H9 (cell line): ENCODE data around the gene ZBBX. TPM values are rescaled to one million over a fixed set of nuclear protein-coding genes. Genes with fewer than 3 reads are reported as not detected.

ENCODE experiments used
- DNase-seq: peaks from one replicate; pipeline ENCODE4 v3.0.0-alpha.2; 2017
- H2AFZ ChIP-seq: one replicate; pipeline ENCODE4 v1.6.1; 2013; ENCODE audit warnings: mild to moderate bottlenecking, low read length, control low read depth, moderate library complexity
- H2AK5ac ChIP-seq: 2 replicates; pipeline ENCODE4 v1.6.1; 2013; ENCODE audit warnings: low read length, control low read depth, mixed read lengths; ENCODE audit not compliant: insufficient read length
- H2BK120ac ChIP-seq: one replicate; pipeline ENCODE4 v1.6.1; 2013; ENCODE audit warnings: low read depth, mild to moderate bottlenecking, low read length, control low read depth, inconsistent platforms; ENCODE audit not compliant: poor library complexity, severe bottlenecking
- H2BK12ac ChIP-seq: 2 replicates; pipeline ENCODE4 v1.6.1; 2013; ENCODE audit warnings: low read length, control low read depth, mixed read lengths, low read depth; ENCODE audit not compliant: insufficient read length
- H2BK15ac ChIP-seq: 2 replicates; pipeline ENCODE4 v1.6.1; 2013; ENCODE audit warnings: low read depth, low read length, control low read depth
- H2BK20ac ChIP-seq: one replicate; pipeline ENCODE4 v1.6.1; 2013; ENCODE audit warnings: low read depth, mild to moderate bottlenecking, low read length, control low read depth, inconsistent platforms; ENCODE audit not compliant: poor library complexity, severe bottlenecking
- H2BK5ac ChIP-seq: 2 replicates; pipeline ENCODE4 v1.6.1; 2013; ENCODE audit warnings: low read length, control low read depth, mixed read lengths; ENCODE audit not compliant: insufficient read length
- H3K14ac ChIP-seq: 2 replicates; pipeline ENCODE4 v1.6.1; 2013; ENCODE audit warnings: low read length, control low read depth; ENCODE audit not compliant: insufficient read depth
- H3K18ac ChIP-seq: 2 replicates; pipeline ENCODE4 v1.6.1; 2013; ENCODE audit warnings: low read depth, mild to moderate bottlenecking, mixed read lengths, low read length, control low read depth; ENCODE audit not compliant: insufficient read length
- H3K23ac ChIP-seq: 2 replicates; pipeline ENCODE4 v1.6.1; 2013; ENCODE audit warnings: low read length, control low read depth, mixed read lengths, low read depth; ENCODE audit not compliant: insufficient read length
- H3K23me2 ChIP-seq: 2 replicates; pipeline ENCODE4 v1.6.1; 2013; ENCODE audit warnings: low read depth, mild to moderate bottlenecking, mixed read lengths, low read length, control low read depth; ENCODE audit not compliant: insufficient read length, poor library complexity, severe bottlenecking
- H3K27ac ChIP-seq: 2 replicates; pipeline ENCODE4 v1.5.1; 2013; ENCODE audit warnings: low read length, control low read depth, mixed read lengths, low read depth; ENCODE audit not compliant: insufficient read length
- H3K27me3 ChIP-seq: 2 replicates; pipeline ENCODE4 v1.6.1; 2013; ENCODE audit warnings: low read length, control low read depth, inconsistent platforms; ENCODE audit not compliant: insufficient read depth
- H3K4ac ChIP-seq: 2 replicates; pipeline ENCODE4 v1.6.1; 2013; ENCODE audit warnings: low read depth, mild to moderate bottlenecking, control low read depth, inconsistent platforms, low read length, moderate library complexity
- H3K4me1 ChIP-seq: 2 replicates; pipeline ENCODE4 v1.6.1; 2013; ENCODE audit warnings: low read length, control low read depth, inconsistent platforms; ENCODE audit not compliant: insufficient read depth
- H3K4me2 ChIP-seq: 2 replicates; pipeline ENCODE4 v1.6.1; 2013; ENCODE audit warnings: low read length, control low read depth, mixed read lengths; ENCODE audit not compliant: insufficient read length, insufficient read depth
- H3K56ac ChIP-seq: 2 replicates; pipeline ENCODE4 v1.6.1; 2013; ENCODE audit warnings: low read depth, mild to moderate bottlenecking, mixed read lengths, low read length, control low read depth; ENCODE audit not compliant: insufficient read length
- H3K79me1 ChIP-seq: 2 replicates; pipeline ENCODE4 v1.6.1; 2013; ENCODE audit warnings: low read depth, mild to moderate bottlenecking, moderate library complexity, low read length, control low read depth, inconsistent platforms; ENCODE audit not compliant: insufficient read depth, poor library complexity, severe bottlenecking
- H3K79me2 ChIP-seq: 2 replicates; pipeline ENCODE4 v1.6.1; 2013; ENCODE audit warnings: low read length, control low read depth, inconsistent platforms; ENCODE audit not compliant: insufficient read depth
- H3K9ac ChIP-seq: 2 replicates; pipeline ENCODE4 v1.6.1; 2013; ENCODE audit warnings: low read length, control low read depth, mixed read lengths; ENCODE audit not compliant: insufficient read length; ENCODE audit errors: extremely low read depth
- H3K9me3 ChIP-seq: one replicate; pipeline ENCODE4 v1.6.1; 2013; ENCODE audit warnings: low read depth, low read length, inconsistent platforms; ENCODE audit not compliant: control insufficient read depth
- H3T11ph ChIP-seq: one replicate; pipeline ENCODE4 v1.6.1; 2013; ENCODE audit warnings: mild to moderate bottlenecking, low read length, control low read depth, inconsistent platforms
- H4K20me1 ChIP-seq: one replicate; pipeline ENCODE4 v1.6.1; 2013; ENCODE audit not compliant: control insufficient read depth, insufficient read length, insufficient read depth
- H4K5ac ChIP-seq: 2 replicates; pipeline ENCODE4 v1.6.1; 2013; ENCODE audit warnings: low read depth, mild to moderate bottlenecking, mixed read lengths, low read length, control low read depth; ENCODE audit not compliant: insufficient read length
- H4K8ac ChIP-seq: replicated peaks from 2 replicates; pipeline ENCODE4 v1.6.1; 2013; ENCODE audit warnings: low read length, control low read depth, mixed read lengths, low read depth; ENCODE audit not compliant: insufficient read length
- H4K91ac ChIP-seq: 2 replicates; pipeline ENCODE4 v1.6.1; 2013; ENCODE audit warnings: low read depth, mild to moderate bottlenecking, moderate library complexity, mixed read lengths, low read length, control low read depth; ENCODE audit not compliant: insufficient read length
- H3K27ac Mint-ChIP-seq, 3 experiments: 2 replicates in 2 of 3; 3 replicates in 1 of 3; pipeline ENCODE4 v1.8.0; 2020 to 2021; ENCODE audit warnings: mixed read lengths in 3 of 3, mild to moderate bottlenecking in 1 of 3, moderate library complexity in 1 of 3
- H3K27me3 Mint-ChIP-seq: 2 replicates; pipeline ENCODE4 v1.8.0; 2021; ENCODE audit warnings: low read depth, mild to moderate bottlenecking, moderate library complexity, mixed read lengths
- H3K36me3 Mint-ChIP-seq, 3 experiments: 2 replicates in 2 of 3; 3 replicates in 1 of 3; pipeline ENCODE4 v1.8.0; 2020 to 2021; ENCODE audit warnings: low read depth in 3 of 3, mixed read lengths in 3 of 3; ENCODE audit not compliant: insufficient read depth in 1 of 3
- H3K4me1 Mint-ChIP-seq, 2 experiments: 2 replicates each; pipeline ENCODE4 v1.8.0; 2020; ENCODE audit warnings: mixed read lengths in 2 of 2
- H3K4me3 Mint-ChIP-seq, 2 experiments: 2 replicates in 1 of 2; 3 replicates in 1 of 2; pipeline ENCODE4 v1.8.0; 2020 to 2021; ENCODE audit warnings: mild to moderate bottlenecking in 2 of 2, mixed read lengths in 2 of 2, moderate library complexity in 1 of 2
- H3K9me3 Mint-ChIP-seq, 2 experiments: 2 replicates in 1 of 2; 3 replicates in 1 of 2; pipeline ENCODE4 v1.8.0; 2020; ENCODE audit warnings: mild to moderate bottlenecking in 2 of 2, mixed read lengths in 2 of 2, moderate library complexity in 1 of 2
- WGBS: extraction: QIAGEN DNeasy Blood & Tissue Kit; methylation state at CpG from one replicate; pipeline ENCODE4 v1.1.7; 2013; ENCODE audit warnings: missing lambda C conversion rate, low lambda C conversion rate, mixed read lengths; ENCODE audit not compliant: insufficient read length; ENCODE audit errors: extremely low coverage; 5-methylcytosine and 5-hydroxymethylcytosine counted together
- total RNA-seq: library from RNA; stranded (reverse); gene quantifications from 2 replicates; pipeline ENCODE4 v1.2.1, GENCODE V29; 2021
- TF ChIP-seq, protein P1 (sequence below): fragments of 200-600 bp; sonication (generic); conservative IDR thresholded peaks from 3 replicates; pipeline ENCODE4 v1.8.0; 2021; ENCODE audit warnings: antibody characterized with exemption, mild to moderate bottlenecking

The ZBBX gene
- total RNA-seq, 1 experiment from 2014 or later, result 2.4 TPM

- no peaks in the 10 kb centered on the region; the same call in 1 of the 2 replicates for H3K27me3 Mint-ChIP-seq
- no peaks in the 10 kb centered on the region for H3K79me1 ChIP-seq
- H2AK5ac ChIP-seq, result no peak overlapping the region
- TF ChIP-seq, protein P1, sequence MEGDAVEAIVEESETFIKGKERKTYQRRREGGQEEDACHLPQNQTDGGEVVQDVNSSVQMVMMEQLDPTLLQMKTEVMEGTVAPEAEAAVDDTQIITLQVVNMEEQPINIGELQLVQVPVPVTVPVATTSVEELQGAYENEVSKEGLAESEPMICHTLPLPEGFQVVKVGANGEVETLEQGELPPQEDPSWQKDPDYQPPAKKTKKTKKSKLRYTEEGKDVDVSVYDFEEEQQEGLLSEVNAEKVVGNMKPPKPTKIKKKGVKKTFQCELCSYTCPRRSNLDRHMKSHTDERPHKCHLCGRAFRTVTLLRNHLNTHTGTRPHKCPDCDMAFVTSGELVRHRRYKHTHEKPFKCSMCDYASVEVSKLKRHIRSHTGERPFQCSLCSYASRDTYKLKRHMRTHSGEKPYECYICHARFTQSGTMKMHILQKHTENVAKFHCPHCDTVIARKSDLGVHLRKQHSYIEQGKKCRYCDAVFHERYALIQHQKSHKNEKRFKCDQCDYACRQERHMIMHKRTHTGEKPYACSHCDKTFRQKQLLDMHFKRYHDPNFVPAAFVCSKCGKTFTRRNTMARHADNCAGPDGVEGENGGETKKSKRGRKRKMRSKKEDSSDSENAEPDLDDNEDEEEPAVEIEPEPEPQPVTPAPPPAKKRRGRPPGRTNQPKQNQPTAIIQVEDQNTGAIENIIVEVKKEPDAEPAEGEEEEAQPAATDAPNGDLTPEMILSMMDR, result peak; percentile 27; the same call in 2 of the 3 replicates
- H3K27ac Mint-ChIP-seq, result no peak overlapping the region
- H3K4ac ChIP-seq, result no peak overlapping the region
- H3K4me2 ChIP-seq, result no peak overlapping the region
- H2BK5ac ChIP-seq, result no peak overlapping the region
- H3K4me3 Mint-ChIP-seq, result no peak overlapping the region
- H2BK120ac ChIP-seq, result no peak overlapping the region
- no peak for DNase-seq
- H4K8ac ChIP-seq, result no peak overlapping the region
- H3K27me3 ChIP-seq, result no peaks in the 10 kb centered on the region
- H3K4me1 ChIP-seq, result peaks cover 5% of the 10 kb centered on the region; the same call in 1 of the 2 replicates
- H3K79me2 ChIP-seq, result no peaks in the 10 kb centered on the region
- no peaks in the 10 kb centered on the region for H3K23me2 ChIP-seq
- H4K20me1 ChIP-seq, result no peaks in the 10 kb centered on the region
- no peak overlapping the region for H3K56ac ChIP-seq
- no peak overlapping the region for H2AFZ ChIP-seq
- H3K9me3 Mint-ChIP-seq, result no peaks in the 10 kb centered on the region
- H3K9ac ChIP-seq, result no peak overlapping the region
- no CpG with 5 or more reads among the region's 2 CpGs for WGBS
- no peak overlapping the region for H4K91ac ChIP-seq
- H3K9me3 ChIP-seq, result no peaks in the 10 kb centered on the region
- no peak overlapping the region for H3K14ac ChIP-seq
- no peak overlapping the region for H3K23ac ChIP-seq
- no peak overlapping the region for H2BK15ac ChIP-seq
- H3T11ph ChIP-seq, result no peak overlapping the region
- H2BK20ac ChIP-seq, result no peak overlapping the region
- H3K4me1 Mint-ChIP-seq, result peaks cover 11 to 16% of the 10 kb centered on the region in 2 experiments
- H3K27ac ChIP-seq, result no peak overlapping the region
- H3K18ac ChIP-seq, result no peak overlapping the region
- no peaks in the 10 kb centered on the region for H3K36me3 Mint-ChIP-seq
- H4K5ac ChIP-seq, result no peak overlapping the region
- no peak overlapping the region for H2BK12ac ChIP-seq
Measured at GRCh38 chr3:167394003-167394402, 13.9 kb upstream of the ZBBX start.
